ENCODE data around the gene TENM4.

Gene TENM4

DNA sequence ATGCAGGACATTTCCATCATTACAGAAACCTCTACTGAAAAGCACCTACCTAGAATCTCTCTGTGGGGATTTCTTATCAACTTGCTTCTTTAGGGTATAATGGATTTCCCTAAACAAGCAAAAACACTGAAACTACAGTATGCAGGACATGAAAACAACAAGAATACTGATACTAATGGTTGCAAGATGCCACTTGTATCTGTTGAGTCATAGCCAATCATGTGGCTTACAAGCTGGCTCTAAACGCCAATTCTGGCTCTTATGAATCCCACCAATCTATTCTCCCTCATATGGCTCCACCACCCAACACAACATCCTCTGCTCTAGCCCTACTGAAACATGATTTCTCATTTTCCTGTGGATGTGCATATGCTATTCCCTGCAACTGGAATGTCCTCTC is 22.6 kb downstream of the TENM4 start:
- no peak for DNase-seq (ENCODE audit: low read depth in 2 of 2)

DNA sequence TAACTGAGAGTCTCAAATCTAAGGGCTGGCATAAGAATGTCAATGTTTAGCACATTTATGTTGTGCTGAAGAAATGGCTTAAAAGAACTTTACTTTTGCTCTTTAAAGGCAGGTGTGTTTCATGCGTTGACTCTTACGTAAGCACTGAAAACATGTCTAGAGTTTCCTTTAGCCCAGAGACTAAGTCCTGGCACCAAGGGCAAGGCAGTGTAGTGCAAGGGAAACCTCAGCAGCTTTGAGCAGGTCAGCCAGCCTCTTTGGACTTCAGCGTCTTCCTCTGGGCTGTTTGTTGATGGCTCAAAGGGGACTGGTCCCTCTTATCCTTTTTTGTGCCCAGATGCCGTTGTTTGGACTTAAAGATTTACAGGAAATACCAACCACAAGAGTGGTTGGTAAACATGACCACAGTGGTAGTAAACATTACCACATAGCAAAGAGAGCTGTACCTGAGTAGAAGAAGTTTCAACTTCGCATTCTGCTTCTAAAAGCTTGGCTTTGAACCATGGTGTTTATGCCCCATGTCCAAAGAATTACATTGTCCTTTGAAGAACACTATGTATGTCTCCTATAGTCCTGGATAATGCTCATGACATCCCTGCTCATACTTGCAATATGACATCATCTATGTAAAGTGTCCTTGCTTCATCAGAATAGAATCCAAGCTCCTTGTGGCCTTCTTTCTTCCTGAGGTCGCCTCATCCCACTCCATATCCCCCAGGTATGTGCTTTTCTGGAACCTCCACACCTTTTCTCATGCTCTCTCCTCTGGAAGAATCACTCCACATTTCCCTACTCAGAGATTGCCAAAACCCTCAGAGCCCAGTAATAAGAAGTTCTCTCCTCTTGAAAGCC is 23.5 kb downstream of the TENM4 start:
- no peak for DNase-seq (ENCODE audit: low read depth in 2 of 2)

- no peak for DNase-seq (ENCODE audit: low read depth in 2 of 2)
Measured at GRCh38 chr11:79415912-79416311, 24.9 kb downstream of the TENM4 start.

DNA sequence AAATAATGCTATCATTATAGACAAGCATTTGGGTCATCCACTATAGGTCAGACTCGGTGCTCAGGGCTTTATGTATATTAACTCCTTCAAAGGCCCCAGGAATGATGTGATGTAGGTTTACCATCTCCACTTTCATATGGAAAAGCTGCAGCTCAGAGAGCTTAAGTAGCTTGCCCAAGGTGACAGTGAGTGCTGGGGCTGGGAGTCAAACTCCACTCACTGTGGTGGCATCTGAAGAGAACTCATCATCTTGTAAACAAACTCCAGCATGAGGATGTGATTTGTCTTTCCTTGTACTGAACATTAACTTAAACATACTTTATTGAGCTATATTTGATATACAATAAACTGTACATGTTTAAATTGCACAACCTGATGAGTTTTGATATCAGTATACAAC is 25.4 kb downstream of the TENM4 start:
- DNase-seq (ENCODE audit: low read depth in 2 of 2): no peak

- no peak for DNase-seq (ENCODE audit: low read depth in 2 of 2)
Measured at GRCh38 chr11:79414644-79415317, 26.0 kb downstream of the TENM4 start.

- no peak for DNase-seq (ENCODE audit: low read depth in 2 of 2)
Measured at GRCh38 chr11:79414041-79414440, 26.8 kb downstream of the TENM4 start.

- no peak for DNase-seq (ENCODE audit: low read depth in 2 of 2)
Measured at GRCh38 chr11:79413268-79413667, 27.6 kb downstream of the TENM4 start.

GRCh38 chr11:79412761-79413160 is 28.1 kb downstream of the TENM4 start:
- DNase-seq (ENCODE audit: low read depth in 2 of 2): no peak

DNA sequence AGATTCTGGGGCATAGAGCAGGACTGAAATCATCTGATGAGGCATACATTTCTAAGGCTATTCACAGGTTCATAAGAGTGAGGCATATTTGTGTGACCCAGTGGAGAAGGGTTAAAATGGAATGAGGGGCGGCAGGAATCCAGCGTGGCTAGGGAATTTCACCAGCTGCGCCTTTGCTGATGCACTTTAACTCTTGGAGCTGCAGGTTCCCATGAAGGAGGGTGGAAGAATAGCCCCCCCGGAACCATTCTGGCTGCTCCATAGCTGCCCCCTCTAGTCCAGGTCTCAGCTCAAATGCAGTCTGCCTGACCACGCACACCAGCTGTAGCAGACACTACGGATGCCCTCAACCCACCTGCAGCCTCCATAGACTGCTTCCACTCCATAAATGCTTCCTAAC is 31.5 kb downstream of the TENM4 start:
- DNase-seq (ENCODE audit: low read depth in 2 of 2): no peak

GRCh38 chr11:79406376-79406775 is 34.5 kb downstream of the TENM4 start:
- DNase-seq (ENCODE audit: low read depth in 2 of 2): no peak

DNA sequence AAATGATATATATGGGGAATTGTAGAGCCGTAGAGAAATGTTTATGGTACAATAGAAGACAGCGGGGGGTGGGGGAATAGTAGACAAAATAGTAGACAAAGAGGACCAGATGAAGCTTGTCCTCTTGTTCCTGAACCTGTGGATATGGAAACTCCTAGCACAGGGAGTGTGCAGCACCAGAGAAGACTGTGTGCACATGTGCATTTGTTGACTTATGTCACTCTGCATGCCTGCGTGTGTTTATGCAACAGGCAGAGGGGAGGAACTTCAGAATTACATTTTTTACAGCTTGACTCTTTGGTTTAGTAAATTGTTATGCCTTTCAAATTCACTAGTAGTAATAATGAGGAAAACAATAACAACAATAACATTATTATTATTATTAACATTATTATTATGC is 36.0 kb downstream of the TENM4 start:
- no peak for DNase-seq (ENCODE audit: low read depth in 2 of 2)

DNA sequence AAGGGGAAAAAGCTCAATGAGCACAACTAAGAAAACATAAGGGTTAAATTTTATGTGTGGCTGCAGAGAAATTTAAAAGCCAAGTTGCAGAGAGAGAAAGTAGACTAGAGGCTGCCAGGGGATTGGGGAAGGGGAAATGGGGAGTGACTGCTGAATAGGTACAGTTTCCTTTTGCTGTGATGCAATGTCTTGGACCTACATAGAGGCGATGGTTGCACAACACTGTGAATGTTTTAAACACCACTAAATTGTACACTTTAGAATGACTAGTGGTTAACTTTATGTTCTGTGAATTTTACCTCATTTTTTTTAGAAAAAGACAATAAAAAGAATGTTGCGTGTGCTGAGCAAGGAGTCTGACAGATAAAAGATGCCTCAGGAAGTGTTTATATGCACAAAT is 36.5 kb downstream of the TENM4 start:
- no peak for DNase-seq (ENCODE audit: low read depth in 2 of 2)

DNA sequence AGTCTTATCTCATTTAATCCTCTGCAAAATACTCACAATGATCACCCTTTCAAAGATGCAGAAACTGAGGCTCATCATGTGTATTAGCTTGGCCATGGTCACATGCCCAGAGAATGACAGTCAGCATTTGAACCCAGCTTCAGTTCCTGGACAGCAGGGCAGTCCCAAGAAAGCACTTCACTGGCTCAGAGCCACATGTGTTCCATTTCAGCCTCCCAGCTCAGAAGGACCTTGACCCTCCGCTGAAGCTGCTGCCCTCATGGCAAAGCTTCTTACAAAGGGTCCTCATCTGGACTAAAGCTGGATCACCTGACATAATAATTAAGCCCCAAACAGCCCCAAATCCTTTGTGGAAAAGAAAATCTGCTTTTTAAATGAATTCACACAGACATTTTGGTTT is 37.0 kb downstream of the TENM4 start:
- no peak for DNase-seq (ENCODE audit: low read depth in 2 of 2)

DNA sequence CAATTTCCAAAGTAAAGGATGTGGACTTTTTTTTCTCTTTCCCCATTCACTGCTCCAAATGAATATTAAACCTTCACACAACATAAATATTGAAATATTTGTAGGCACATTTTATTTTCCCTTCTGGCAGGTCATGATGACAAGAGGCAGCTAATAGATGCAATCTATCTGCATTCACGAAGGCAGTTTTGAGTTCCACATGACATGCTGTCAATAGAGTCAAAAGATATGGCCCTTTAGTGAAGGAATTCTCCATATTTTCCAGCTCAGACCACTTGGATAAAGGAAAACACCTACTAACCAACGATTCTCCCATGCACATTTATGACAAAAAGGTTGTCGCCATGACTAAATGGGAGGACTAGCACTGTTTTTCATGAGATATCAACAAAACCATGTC is 37.9 kb downstream of the TENM4 start:
- DNase-seq (ENCODE audit: low read depth in 2 of 2): no peak

GRCh38 chr11:79400717-79401330 is 40.0 kb downstream of the TENM4 start:
- no peak for DNase-seq (ENCODE audit: low read depth in 2 of 2)

- DNase-seq (ENCODE audit: low read depth in 2 of 2): no peak
Measured at GRCh38 chr11:79400206-79400605, 40.6 kb downstream of the TENM4 start.

DNA sequence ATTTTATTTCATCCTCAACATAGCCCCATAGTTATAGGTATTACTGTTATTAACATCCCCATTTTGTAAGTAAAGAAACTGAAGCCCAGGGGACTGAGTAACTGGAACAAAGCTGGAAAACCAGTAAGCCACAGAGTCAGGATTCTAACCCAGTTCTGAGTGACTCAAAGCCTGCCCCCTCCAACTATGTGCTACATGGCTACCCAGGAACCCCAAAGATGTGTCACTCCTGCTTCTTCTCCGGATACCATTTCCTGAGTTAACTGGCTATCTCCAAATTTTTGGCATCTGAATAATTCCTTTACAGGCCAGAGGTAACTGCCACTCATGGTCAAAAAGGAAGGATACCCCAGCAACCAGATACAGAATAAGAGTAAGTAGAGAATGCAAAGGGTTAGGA is 43.6 kb downstream of the TENM4 start:
- no peak for DNase-seq (ENCODE audit: low read depth in 2 of 2)

- DNase-seq (ENCODE audit: low read depth in 2 of 2): no peak
Measured at GRCh38 chr11:79396674-79397073, 44.2 kb downstream of the TENM4 start.

GRCh38 chr11:79396001-79396400 is 44.8 kb downstream of the TENM4 start:
- no peak for DNase-seq (ENCODE audit: low read depth in 2 of 2)

DNA sequence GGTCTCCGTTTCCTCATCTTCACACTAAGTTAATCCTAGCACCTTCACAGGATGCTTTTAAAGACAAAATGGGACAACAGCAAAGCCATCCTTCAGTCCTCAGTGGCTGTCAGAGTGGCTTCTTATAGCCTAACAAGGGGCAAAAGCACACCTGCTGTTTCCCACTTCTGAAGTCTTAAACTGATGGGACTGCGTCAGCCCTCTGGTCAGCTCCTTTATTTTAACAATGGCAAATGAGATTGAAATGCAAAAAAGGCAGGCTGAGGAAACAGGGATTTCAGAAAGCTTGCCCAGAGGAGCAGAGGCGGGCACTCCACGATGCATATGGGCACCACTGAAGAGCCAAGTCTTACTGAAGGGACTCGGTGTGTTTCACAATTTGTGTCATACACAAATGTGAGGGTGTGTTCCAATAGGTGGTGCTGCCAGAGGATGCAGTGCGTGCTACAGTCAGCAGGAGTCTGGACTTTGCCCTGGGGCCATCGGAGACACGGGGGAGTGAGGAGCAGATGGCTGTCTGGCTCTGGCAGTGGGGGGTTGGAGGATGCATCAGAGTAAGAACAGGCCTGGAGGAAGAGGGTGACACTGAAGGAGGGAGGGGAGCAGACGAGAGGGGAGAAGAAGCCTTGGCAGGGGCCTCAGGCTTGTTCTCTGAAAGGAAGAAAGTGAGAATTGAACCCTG is 47.3 kb downstream of the TENM4 start:
- DNase-seq (ENCODE audit: low read depth in 2 of 2): no peak

DNA sequence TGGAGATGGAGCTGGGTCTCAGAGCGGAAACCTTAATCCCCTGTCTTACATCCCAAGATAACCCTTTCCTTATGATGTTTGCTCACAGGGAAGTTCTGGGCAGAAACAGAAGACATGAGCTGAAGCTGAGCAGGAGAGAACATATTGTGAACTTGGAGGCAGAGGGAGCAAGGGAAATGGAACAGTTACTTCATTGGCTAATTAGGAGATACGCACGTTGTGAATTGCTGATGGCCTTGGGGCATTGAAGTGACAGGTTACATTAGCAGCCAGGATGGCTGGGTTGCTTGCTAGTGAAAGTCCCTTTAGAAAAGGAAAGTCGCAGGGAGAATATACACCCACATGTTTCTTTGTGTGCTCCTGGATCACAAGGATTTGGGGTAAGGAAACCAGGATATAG is 48.7 kb downstream of the TENM4 start:
- DNase-seq (ENCODE audit: low read depth in 2 of 2): no peak

DNA sequence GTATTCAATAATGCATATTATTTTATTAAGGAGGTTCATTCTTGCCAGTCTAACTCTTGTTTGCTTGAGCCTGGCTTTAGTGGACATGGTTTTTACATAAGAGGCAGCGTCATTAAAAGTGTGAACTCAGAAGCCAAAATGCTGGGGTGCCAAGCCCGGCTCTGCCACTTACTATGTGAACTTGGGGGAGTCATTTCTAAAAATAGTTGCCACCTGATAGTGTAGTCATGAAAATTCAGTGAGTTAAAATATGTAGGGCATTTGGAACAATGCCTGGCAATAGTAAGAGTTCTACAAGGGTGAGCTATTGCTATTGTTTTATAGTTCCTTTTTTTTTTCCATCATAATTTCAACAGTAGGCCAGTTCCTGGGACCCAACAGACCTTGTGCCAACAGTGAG is 49.9 kb downstream of the TENM4 start:
- DNase-seq (ENCODE audit: low read depth in 2 of 2): no peak

Measured in stimulated activated CD8-positive, alpha-beta memory T cell treated with anti-CD3 and anti-CD28 coated beads, Interleukin-15, amount 100 ng/mL, for 48 hours (primary cell).